A549 (cell line): ENCODE measurements around the gene PRDM12.

Source experiments
- CBX8 ChIP-seq: fragments of 200-600 bp; sonication (generic); IDR thresholded peaks from 2 replicates; pipeline ENCODE4 v1.6.1; 2016
- CEBPB ChIP-seq, 2 experiments: fragments of >200 bp in 1 of 2; sonication (Bioruptor Twin) in 1 of 2; formaldehyde crosslinking in 1 of 2; IDR thresholded peaks; 2 replicates each; pipeline ENCODE4 v1.6.1; 2012 to 2016
- EHF ChIP-seq: fragments of 250-450 bp; sonication (Bioruptor Pico); IDR thresholded peaks from 2 replicates; pipeline ENCODE4 v1.5.0; 2020; ENCODE audit warnings: mild to moderate bottlenecking
- EP300 ChIP-seq, 2 experiments: fragments of >200 bp; sonication (Bioruptor Twin); formaldehyde crosslinking; IDR thresholded peaks; 2 replicates in 1 of 2; 3 replicates in 1 of 2; pipeline ENCODE4 v1.6.1; 2016 to 2017
- ESRRA ChIP-seq: fragments of 150-350 bp; IDR thresholded peaks from 2 replicates; pipeline ENCODE4 v1.6.1; 2014; ENCODE audit warnings: mild to moderate bottlenecking, low read length, borderline replicate concordance
- HEYL ChIP-seq: fragments of 250-450 bp; sonication (Bioruptor Pico); IDR thresholded peaks from 2 replicates; pipeline ENCODE4 v1.8.0; 2021; ENCODE audit warnings: mild to moderate bottlenecking, moderate library complexity
- HMGXB4 ChIP-seq: fragments of 250-450 bp; sonication (Bioruptor Pico); IDR thresholded peaks from 2 replicates; pipeline ENCODE4 v1.5.0; 2021; ENCODE audit warnings: mild to moderate bottlenecking, moderate library complexity, borderline replicate concordance
- HOXA7 ChIP-seq: fragments of 250-450 bp; sonication (Bioruptor Pico); IDR thresholded peaks from 2 replicates; pipeline ENCODE4 v1.5.0; 2020; ENCODE audit warnings: mild to moderate bottlenecking, moderate library complexity
- PHF8 ChIP-seq: fragments of 200-600 bp; sonication (generic); IDR thresholded peaks from 2 replicates; pipeline ENCODE4 v1.6.1; 2016; ENCODE audit warnings: low read depth, mild to moderate bottlenecking, antibody characterized with exemption, moderate library complexity, borderline replicate concordance
- POLR2A ChIP-seq: IDR thresholded peaks from 2 replicates; pipeline ENCODE4 v1.6.1; 2012; ENCODE audit warnings: mild to moderate bottlenecking, low read length
- RFX5 ChIP-seq: fragments of 450-650 bp; IDR thresholded peaks from 2 replicates; pipeline ENCODE4 v1.7.1; 2014; ENCODE audit warnings: antibody characterized with exemption, mild to moderate bottlenecking, moderate library complexity
- ZC3H11A ChIP-seq: fragments of 450-650 bp; IDR thresholded peaks from 2 replicates; pipeline ENCODE4 v1.6.1; 2014; ENCODE audit warnings: antibody characterized with exemption, mild to moderate bottlenecking
- TF ChIP-seq, protein P1 (sequence below): fragments of >200 bp; sonication (Bioruptor Twin); formaldehyde crosslinking; IDR thresholded peaks from 3 replicates; pipeline ENCODE4 v1.5.1; 2016

DNA sequence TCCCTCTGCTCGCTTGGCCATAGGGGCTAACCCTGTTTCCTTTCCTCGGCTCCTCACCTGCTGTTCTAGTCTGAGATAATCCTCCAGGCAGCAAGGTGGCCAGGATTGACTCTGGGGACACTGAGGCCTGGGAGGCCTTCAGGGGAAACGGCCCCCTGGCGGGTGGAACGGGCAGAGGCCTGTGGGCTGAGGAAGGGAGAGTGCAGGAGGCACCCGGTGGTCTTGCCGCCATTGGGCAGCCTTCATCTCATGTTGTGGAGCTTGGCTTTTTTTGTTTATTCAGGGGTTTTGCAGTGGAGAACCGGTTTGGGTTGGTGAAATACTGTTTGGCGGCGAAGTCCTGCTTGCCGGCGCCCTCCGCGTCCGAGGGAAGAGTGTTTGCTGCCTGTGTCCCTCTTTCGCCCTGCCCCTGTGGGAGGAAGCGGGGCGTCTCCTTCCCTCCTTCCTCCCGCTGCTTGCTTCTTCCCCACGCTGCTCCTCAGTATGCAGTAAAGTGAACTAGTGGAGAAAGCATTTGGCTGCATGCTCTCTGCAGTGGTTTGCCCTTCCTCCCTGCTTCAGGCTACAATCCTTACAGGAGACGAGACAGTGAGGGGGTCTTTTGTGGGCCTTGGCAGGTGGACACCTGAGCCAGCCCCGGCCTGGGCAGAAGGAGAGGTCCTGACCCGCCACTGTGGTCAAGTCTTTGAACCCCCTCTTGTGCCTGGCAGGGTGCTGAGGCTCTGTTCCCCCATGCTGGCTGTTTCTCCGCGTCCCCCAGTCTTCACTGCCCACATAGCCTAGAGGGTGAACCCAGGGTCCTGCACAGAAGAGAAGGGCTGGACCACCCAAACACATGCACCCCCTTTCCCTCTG lies 30.8 kb upstream of the PRDM12 start:
- TF ChIP-seq CBX8 (no peak), EP300 (IDR thresholded peaks at IDR 0.05) (no peak), HEYL (CRISPR knock-in tag) (no peak), ZC3H11A (no peak), RFX5 (no peak), POLR2A (no peak), HMGXB4 (CRISPR knock-in tag) (no peak), CEBPB (IDR thresholded peaks at IDR 0.05) (no peak), ESRRA (no peak), PHF8 (no peak), HOXA7 (CRISPR knock-in tag) (no peak), EHF (CRISPR knock-in tag) (no peak)
- TF ChIP-seq, protein P1, sequence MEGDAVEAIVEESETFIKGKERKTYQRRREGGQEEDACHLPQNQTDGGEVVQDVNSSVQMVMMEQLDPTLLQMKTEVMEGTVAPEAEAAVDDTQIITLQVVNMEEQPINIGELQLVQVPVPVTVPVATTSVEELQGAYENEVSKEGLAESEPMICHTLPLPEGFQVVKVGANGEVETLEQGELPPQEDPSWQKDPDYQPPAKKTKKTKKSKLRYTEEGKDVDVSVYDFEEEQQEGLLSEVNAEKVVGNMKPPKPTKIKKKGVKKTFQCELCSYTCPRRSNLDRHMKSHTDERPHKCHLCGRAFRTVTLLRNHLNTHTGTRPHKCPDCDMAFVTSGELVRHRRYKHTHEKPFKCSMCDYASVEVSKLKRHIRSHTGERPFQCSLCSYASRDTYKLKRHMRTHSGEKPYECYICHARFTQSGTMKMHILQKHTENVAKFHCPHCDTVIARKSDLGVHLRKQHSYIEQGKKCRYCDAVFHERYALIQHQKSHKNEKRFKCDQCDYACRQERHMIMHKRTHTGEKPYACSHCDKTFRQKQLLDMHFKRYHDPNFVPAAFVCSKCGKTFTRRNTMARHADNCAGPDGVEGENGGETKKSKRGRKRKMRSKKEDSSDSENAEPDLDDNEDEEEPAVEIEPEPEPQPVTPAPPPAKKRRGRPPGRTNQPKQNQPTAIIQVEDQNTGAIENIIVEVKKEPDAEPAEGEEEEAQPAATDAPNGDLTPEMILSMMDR: no peak
